BJ (cell line): ENCODE measurements around the gene SLC7A9. TPM values are rescaled to one million over a fixed set of nuclear protein-coding genes. Genes with fewer than 3 reads are reported as not detected.
"Not testable (repeated sequence)": the region's sequence is repeated elsewhere in the genome, so short reads cannot be mapped to it uniquely, and the experiment has no call there.

Source experiments
- CTCF ChIA-PET: fragments of 350-600 bp; formaldehyde crosslinking; extraction: SDS; loops from one replicate; lab custom pipeline; 2021; ENCODE audit warnings: antibody characterized with exemption, inconsistent platforms; lab: Yijun Ruan, JAX
- POLR2A ChIA-PET: fragments of 300-600 bp; sonication (Branson Sonifier 250); formaldehyde crosslinking; extraction: SDS; loops from one replicate; lab custom pipeline; 2021; ENCODE audit warnings: antibody characterized with exemption; lab: Charles Lee
- DNase-seq: peaks from one replicate; pipeline ENCODE4 v3.0.0-alpha.2; 2011; ENCODE audit warnings: low read depth
- H3K27me3 ChIP-seq: 2 replicates; pipeline ENCODE4 v1.6.0; 2011; ENCODE audit warnings: low read length; ENCODE audit not compliant: control insufficient read depth, insufficient read depth
- H3K36me3 ChIP-seq: 2 replicates; pipeline ENCODE4 v1.5.1; 2011; ENCODE audit warnings: low read length; ENCODE audit not compliant: control insufficient read depth, insufficient read depth
- H3K4me3 ChIP-seq: 2 replicates; pipeline ENCODE4 v1.5.1; 2011; ENCODE audit warnings: low read depth, mild to moderate bottlenecking, control low read depth, low read length
- CTCF ChIP-seq: IDR thresholded peaks from 2 replicates; pipeline ENCODE4 v1.5.1; 2011; ENCODE audit warnings: low read depth, mild to moderate bottlenecking, control low read depth, inconsistent platforms, low read length, moderate library complexity; ENCODE audit not compliant: insufficient read depth
- polyA plus RNA-seq: library from polyadenylated mRNA; depleted of rRNA; stranded (reverse); fragments of >200 nt; gene quantifications from 2 replicates; pipeline ENCODE4 v1.2.3, GENCODE V29; 2011

Gene SLC7A9
- polyA plus RNA-seq, 1 experiment, result not detected

- no peak for DNase-seq
- H3K4me3 ChIP-seq, result no peak overlapping the region
- TF ChIP-seq CTCF, result no peak
- H3K27me3 ChIP-seq, result no peaks in the 10 kb centered on the region
- CTCF ChIA-PET, result no interaction called here
- H3K36me3 ChIP-seq, result no peaks in the 10 kb centered on the region; the same call in 1 of the 2 replicates
- POLR2A ChIA-PET, result no interaction called here
These were observed 21.3 kb upstream of the SLC7A9 start for GRCh38 chr19:32890841-32891240.

GRCh38 chr19:32890326-32890725 lies 20.8 kb upstream of the SLC7A9 start:
- H3K27me3 ChIP-seq, result no peaks in the 10 kb centered on the region
- DNase-seq, result no peak
- no peak for TF ChIP-seq CTCF
- CTCF ChIA-PET, result no interaction called here
- no peaks in the 10 kb centered on the region; the same call in 1 of the 2 replicates for H3K36me3 ChIP-seq
- POLR2A ChIA-PET, result no interaction called here
- no peak overlapping the region for H3K4me3 ChIP-seq

- Histone ChIP-seq H3K36me3 (no peaks in the 10 kb centered on the region; the same call in 1 of the 2 replicates), H3K4me3 (no peak overlapping the region), H3K27me3 (no peaks in the 10 kb centered on the region)
- DNase-seq, result no peak
- CTCF ChIA-PET, result interaction anchor here (0.8 kb wide), 1 partner anchor 14 kb away, joined by 3 read pairs; no protein-coding TSS in a partner anchor
- POLR2A ChIA-PET, result no interaction called here
- no peak for TF ChIP-seq CTCF
These were observed 19.8 kb upstream of the SLC7A9 start for GRCh38 chr19:32889137-32889934.

GRCh38 chr19:32887572-32888215 lies 18.1 kb upstream of the SLC7A9 start:
- Histone ChIP-seq H3K4me3 (no peak overlapping the region), H3K27me3 (no peaks in the 10 kb centered on the region), H3K36me3 (no peaks in the 10 kb centered on the region; the same call in 1 of the 2 replicates)
- CTCF ChIA-PET, result no interaction called here
- no peak for DNase-seq
- TF ChIP-seq CTCF, result no peak
- POLR2A ChIA-PET, result no interaction called here

- H3K27me3 ChIP-seq, result no peaks in the 10 kb centered on the region
- no peak overlapping the region for H3K4me3 ChIP-seq
- POLR2A ChIA-PET, result no interaction called here
- no peak for TF ChIP-seq CTCF
- DNase-seq, result no peak
- CTCF ChIA-PET, result no interaction called here
- no peaks in the 10 kb centered on the region; the same call in 1 of the 2 replicates for H3K36me3 ChIP-seq
These were observed 16.7 kb upstream of the SLC7A9 start for GRCh38 chr19:32886241-32886640.

GRCh38 chr19:32885255-32885654 lies 15.7 kb upstream of the SLC7A9 start:
- H3K4me3 ChIP-seq, H3K27me3 ChIP-seq, H3K36me3 ChIP-seq, CTCF ChIA-PET, DNase-seq, POLR2A ChIA-PET: not testable (repeated sequence)
